ENCODE results near the gene PROK2.

- TF ChIP-seq POLR2AphosphoS5 (IDR thresholded peaks at IDR 0.05) (no peak), CTCF (IDR thresholded peaks at IDR 0.05) (no peak), POLR2A (IDR thresholded peaks at IDR 0.05) (no peak)
These were observed 42.3 kb downstream of the PROK2 start for GRCh38 chr3:71742621-71743020.

All from sigmoid colon (tissue), 4 donors.